HEK293 (cell line): ENCODE measurements around the gene TYSND1.

Experiments
- CTCF ChIP-seq: fragments of 450-650 bp; formaldehyde crosslinking; IDR thresholded peaks from 2 replicates; pipeline ENCODE4 v1.5.1; 2016; ENCODE audit warnings: missing biosample characterization, missing genetic modification characterization
- INSM2 ChIP-seq: fragments of 450-650 bp; formaldehyde crosslinking; IDR thresholded peaks from 2 replicates; pipeline ENCODE4 v1.5.1; 2016; ENCODE audit warnings: missing biosample characterization, missing genetic modification characterization
- MYNN ChIP-seq: fragments of 450-650 bp; formaldehyde crosslinking; IDR thresholded peaks from 2 replicates; pipeline ENCODE4 v1.5.1; 2016; ENCODE audit warnings: missing biosample characterization, missing genetic modification characterization, borderline replicate concordance
- ZNF324 ChIP-seq: fragments of 450-650 bp; formaldehyde crosslinking; IDR thresholded peaks from 2 replicates; pipeline ENCODE4 v1.5.1; 2016; ENCODE audit warnings: missing biosample characterization, missing genetic modification characterization
- ZNF335 ChIP-seq: fragments of 450-650 bp; formaldehyde crosslinking; conservative IDR thresholded peaks from 2 replicates; pipeline ENCODE4 v1.5.1; 2016; ENCODE audit warnings: missing biosample characterization, missing genetic modification characterization
- ZNF629 ChIP-seq: fragments of 450-650 bp; formaldehyde crosslinking; IDR thresholded peaks from 2 replicates; pipeline ENCODE4 v1.5.1; 2017; ENCODE audit warnings: missing biosample characterization, missing genetic modification characterization
- ZNF76 ChIP-seq: fragments of 450-650 bp; formaldehyde crosslinking; IDR thresholded peaks from 2 replicates; pipeline ENCODE4; 2016; ENCODE audit warnings: low read depth, missing biosample characterization, missing genetic modification characterization, borderline replicate concordance

GRCh38 chr10:70094250-70094649 lies 52.2 kb downstream of the TYSND1 start:
- TF ChIP-seq CTCF (tag by site-specific recombination) (no peak), ZNF76 (tag by site-specific recombination) (no peak), ZNF324 (no peak), ZNF335 (tag by site-specific recombination) (no peak), ZNF629 (tag by site-specific recombination) (no peak), MYNN (tag by site-specific recombination) (no peak), INSM2 (tag by site-specific recombination) (no peak)
